GM19328 (cell line): Measurements from ENCODE around the gene SMIM38.
"Not testable (repeated sequence)": the region's sequence is repeated elsewhere in the genome, so short reads cannot be mapped to it uniquely, and the experiment has no call there.

Source experiments
- ATAC-seq: cut with Tn5 transposase; IDR thresholded peaks from one replicate; pipeline ENCODE4 v1.9.1; 2021; ENCODE audit warnings: mild to moderate bottlenecking, moderate library complexity; ENCODE audit not compliant: unreplicated experiment

SMIM38 gene

DNA sequence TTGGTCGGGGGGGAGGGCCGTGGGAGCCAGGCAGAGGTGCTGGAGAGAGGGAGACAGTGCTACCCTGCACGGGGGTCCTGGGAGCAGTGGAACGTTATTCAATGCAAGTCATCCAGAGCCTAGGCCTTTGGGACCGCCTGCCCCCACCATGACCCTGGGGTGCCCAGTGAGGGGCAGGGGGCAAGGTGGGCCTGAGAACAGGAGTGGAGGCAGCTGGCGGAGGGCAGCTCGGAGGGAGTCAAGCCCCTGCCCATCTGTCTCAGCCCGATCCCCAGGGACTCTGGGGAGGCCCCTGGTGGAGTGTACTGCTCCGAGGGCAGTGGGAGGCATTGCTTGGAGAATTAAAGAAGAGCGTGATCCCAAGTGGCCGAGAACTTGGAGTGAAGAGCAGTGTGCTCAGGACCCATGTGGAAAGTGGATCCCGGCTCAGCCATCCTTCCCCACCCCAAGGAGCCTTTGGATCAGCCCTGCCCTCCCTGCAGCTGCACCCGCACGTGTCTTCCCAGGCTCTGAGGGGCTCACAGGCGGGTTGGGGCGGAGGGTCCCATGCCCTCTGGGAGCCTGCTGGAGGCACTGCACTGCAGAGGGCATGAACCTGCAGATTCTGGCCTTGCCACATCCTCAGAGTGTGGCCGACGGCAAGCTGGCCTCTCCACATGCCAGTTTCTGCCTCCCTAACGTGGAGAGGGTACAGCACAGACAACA lies 34.0 kb upstream of the SMIM38 start:
- no peak for ATAC-seq

DNA sequence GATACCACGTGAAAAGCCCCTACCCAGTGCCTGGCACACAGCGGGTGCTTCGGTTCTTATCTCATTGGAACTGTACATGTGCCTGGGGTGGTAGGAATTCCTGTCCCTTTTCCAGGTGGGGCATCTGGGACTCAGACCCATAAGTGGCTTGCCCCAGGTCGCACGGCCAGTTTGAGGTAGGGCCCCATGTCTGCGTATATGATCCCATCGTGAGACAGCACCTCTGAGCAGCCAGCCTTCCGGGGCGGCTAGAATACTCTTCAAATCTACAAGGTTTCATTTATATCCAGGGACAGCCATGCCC lies 33.5 kb upstream of the SMIM38 start:
- ATAC-seq, result no peak

DNA sequence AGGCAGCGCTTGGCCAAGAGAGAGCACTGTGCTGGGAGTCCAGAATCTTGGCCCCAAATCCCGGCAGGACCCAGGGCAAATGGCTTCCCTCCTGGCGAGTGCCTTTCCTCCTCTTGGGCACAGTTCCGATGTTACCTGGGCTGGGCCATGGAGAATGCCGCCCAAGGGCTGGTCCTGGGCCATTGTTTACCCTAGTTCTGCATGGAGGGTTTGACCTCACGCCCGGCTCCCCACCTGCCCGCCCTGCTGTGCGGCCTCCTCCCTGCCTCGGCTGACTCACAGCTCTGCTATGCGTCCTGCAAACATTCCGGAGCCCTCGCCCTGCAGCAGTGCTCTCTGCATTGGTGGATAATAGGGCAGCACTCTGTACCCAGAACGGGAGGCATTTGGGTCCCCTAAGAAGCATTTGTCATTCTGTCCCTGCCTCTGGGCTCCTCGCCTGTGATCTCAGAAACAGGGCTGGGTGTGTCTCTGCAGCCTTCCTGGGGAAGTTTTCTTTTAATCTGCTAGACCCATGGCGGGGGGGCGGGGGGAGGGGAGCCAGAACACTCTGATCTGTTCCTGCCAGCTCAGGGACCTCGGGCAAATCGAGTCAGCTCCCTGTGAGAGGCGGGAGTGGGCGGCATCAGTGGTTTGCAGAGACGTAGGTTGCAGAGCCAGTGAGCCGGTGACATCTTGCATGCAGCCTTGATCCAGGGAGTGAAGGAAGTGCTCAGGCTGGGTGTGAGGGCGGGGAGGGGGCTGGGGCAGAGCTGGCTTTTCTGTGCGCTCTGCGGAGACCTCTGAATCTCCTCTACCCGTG lies 32.9 kb upstream of the SMIM38 start:
- no peak for ATAC-seq

DNA sequence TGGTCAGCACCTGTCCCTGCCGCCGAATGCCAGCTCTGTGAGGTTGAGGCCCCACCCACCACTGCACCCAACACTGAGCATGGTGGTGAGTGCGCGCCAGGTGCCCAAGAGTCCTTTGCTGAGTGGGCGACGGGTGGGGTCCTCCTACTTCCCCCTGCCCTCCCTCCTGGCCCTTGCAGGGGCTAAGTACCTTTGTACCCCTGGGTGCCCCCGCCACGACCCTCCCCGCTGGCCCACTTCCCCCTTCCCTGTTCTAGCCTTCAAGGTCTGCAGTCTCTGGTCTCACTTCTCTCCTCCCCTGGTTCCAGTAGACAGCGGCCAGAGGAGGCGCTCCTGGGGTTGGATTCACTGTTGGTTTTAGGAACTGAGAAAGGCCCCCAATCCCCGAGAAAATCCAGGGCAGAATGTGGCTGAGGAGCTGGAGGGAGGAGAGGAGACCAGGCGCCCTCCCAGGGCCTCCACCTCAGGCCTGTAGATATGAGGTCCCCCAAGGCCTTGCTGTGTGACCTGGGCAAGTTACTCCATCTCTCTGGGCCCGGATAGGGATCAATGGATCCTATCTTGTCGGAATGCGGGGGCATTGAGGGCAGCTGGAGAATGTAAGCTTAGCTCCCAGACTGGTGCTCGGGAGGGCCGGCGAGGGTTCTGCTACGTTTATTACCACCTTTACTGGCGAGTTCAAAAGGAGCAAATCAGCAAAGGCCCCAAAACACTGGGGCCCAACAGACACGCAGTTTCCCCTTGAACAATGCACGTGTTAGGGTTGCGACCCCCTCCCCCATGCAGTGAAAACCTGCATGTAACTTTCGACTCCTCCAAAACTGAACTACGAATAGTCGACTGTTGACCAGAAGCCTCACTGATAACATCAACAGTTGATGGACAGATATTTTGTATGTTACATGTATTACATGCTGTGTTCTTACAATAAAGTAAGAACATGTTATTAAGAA lies 31.9 kb upstream of the SMIM38 start:
- no peak for ATAC-seq

DNA sequence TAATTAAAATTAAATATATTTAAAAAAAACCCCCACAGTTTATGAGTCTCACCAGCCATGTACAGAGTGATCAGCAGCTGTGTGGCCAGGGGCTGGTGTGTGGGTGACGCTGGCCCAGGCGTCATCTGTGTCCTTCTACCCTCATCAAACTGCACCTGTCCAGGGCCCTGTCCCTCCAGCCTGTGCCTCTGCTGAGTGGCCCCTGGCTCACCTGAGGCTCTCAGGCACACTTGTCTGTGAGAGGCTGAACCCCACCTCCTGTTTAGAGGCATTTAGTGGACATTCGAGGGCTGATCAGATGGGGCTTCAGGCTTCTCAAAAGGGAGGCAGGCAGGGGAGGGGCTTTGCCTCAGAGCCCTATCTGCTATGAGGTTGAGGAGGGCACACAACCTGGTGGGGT lies 29.9 kb upstream of the SMIM38 start:
- ATAC-seq, result no peak

DNA sequence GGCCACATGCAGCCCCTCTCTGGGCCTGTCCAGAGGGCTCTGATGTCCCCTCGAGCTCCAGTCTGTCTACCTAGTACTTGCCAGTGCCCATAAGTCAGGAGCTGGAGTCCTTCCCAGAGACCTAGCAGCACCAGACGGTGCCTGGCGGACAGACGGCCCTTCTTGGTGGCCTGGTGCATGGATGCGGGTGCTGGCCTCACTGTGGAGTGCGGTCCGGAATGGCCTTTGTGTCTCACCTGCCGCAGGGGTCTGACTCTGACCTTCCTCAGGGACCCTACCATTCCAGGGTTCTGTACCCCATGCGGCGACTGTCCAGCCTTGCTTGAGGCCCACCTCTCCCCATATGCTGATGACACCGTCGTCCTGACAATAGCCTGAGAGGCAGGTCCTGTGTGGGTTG lies 29.4 kb upstream of the SMIM38 start:
- no peak for ATAC-seq

DNA sequence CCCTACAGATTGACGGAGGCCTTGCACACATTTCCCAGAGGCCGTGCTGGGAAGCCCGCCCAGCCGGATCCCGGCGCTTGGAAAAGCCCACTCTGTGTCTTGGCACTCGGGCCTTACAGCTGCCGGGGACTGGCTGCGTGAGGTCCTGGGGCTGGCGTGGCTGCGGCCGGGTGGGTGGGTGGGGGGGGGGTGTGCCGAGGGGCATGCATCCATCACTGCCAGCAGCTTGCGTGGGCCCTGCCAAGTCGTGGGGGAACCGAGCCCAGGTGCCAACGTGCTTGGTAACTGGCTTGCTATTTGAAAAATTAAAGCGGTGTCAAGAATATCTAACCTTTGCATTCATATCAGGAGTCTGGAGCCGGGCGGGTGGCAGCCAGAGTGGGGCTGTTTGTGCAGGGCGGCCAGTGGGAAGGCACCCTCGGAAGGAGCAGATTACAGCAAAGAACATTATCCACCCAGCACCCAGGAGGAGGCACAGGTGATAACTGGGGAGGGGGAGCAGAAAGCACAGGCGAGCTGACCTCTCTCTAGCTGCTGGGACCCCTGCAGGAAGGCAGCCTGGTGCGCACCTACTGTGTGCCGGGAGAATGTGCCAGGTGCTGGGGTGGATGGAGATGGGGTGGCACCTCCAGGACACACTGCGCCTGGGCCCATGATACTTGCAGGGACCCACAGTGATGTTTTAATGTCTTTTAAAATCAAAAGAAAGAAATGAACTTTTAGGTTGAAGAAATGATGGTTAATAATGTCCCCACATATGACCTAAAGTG lies 28.5 kb upstream of the SMIM38 start:
- no peak for ATAC-seq

- ATAC-seq, result no peak
These were observed 27.9 kb upstream of the SMIM38 start for GRCh38 chr11:69127884-69128283.

DNA sequence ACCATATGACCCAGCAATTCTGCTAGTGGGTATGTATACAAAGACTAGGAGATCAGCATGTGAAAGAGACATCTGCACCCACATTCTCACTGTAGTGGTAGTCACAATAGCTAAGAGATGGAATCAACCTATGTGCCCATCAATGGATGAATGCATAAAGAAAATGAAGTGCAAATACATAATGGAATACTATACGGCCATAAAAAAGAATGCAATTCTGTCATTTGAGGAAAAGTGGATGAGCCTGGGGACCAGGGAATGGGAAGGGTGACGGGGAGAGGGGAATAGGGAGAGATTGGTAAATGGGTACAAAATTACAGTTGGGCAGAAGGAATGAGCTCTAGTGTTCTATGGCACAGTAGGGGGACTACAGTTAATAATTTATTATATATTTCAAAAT lies 26.7 kb upstream of the SMIM38 start:
- ATAC-seq, result no peak

- ATAC-seq, result no peak
These were observed 26.1 kb upstream of the SMIM38 start for GRCh38 chr11:69129647-69130046.

- no peak for ATAC-seq
These were observed 25.1 kb upstream of the SMIM38 start for GRCh38 chr11:69130654-69131053.

GRCh38 chr11:69131121-69131566 lies 24.6 kb upstream of the SMIM38 start:
- ATAC-seq, result no peak

- ATAC-seq, result no peak
These were observed 24.0 kb upstream of the SMIM38 start for GRCh38 chr11:69131644-69132300.

GRCh38 chr11:69132301-69132670 lies 23.4 kb upstream of the SMIM38 start:
- ATAC-seq, result no peak

GRCh38 chr11:69133251-69133650 lies 22.5 kb upstream of the SMIM38 start:
- ATAC-seq, result no peak

DNA sequence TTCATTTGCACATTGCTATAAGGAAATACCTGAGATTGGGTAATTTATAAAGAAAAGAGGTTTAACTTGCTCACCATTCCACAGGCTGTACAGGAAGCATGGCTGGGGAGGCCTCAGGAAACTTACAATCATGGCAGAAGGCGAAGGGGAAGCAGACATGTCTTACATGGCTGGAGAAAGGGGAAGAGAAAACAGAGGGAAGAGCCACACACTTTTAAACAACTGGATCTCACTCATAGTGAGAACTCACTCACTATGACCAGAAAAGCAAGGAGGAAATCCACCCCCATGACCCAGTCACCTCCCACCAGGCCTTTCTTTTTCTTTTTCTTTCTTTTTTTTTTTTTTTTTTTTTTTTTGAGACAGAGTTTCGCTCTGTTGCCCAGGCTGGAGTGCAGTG lies 21.6 kb upstream of the SMIM38 start:
- not testable (repeated sequence) for ATAC-seq

- no peak for ATAC-seq
These were observed 20.8 kb upstream of the SMIM38 start for GRCh38 chr11:69134957-69135356.

- ATAC-seq, result no peak
These were observed 20.0 kb upstream of the SMIM38 start for GRCh38 chr11:69135420-69136363.

GRCh38 chr11:69136471-69136870 lies 19.3 kb upstream of the SMIM38 start:
- ATAC-seq, result no peak
